ENCODE data around the gene IGFLR1.

DNA sequence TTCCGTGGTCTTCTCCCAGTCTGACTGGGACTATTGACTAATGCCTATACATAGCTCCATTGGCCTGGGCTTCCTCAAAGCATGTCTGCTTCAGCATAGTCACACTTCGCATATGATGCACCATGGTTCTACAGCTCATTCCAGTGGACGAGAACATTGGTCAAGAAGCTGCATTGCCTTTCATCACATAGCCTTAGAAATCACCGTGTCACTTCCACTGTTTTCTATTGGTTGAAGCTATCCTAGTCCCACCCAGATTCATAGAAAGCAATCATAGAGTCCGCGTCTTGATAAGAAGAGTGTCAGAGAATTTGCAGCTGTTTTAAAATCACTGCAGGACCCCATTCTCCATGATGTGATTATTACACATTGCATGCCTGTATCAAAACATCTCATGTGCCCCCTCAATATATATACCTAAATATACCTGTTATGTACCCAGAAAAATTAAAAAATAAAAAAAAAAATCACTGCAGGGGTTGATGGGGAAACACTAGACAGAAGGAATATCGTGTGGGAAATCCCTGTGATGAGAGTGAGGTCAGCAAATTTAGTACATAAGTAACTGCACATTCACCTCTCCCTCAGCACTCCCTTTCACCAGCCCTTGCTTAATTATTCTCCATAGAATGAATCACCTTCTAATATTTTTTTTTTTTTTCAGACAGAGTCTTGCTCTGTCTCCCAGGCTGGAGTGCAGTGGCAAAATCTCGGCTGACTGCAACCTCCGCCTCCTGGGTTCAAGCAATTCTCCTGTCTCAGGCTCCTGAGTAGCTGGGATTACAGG is 31.0 kb upstream of the IGFLR1 start:
- no peak for TF ChIP-seq CTCF (conservative IDR thresholded peaks at IDR 0.05)
- no peak for TF ChIP-seq ZFX (IDR thresholded peaks at IDR 0.05)

All from C4-2B (cell line).